Osteocyte (in vitro differentiated cells): ENCODE data around the gene OR8B8. TPM values are rescaled to one million over a fixed set of nuclear protein-coding genes. Genes with fewer than 3 reads are reported as not detected.

Experiments used
- DNase-seq: peaks from one replicate; pipeline ENCODE4 v3.0.0; 2021; ENCODE audit warnings: mixed read lengths; ENCODE audit not compliant: unreplicated experiment; ENCODE audit errors: extremely low spot score
- H3K27ac Mint-ChIP-seq: one replicate; pipeline ENCODE4 v1.8.0; 2021; ENCODE audit warnings: mild to moderate bottlenecking, mixed read lengths; ENCODE audit not compliant: unreplicated experiment
- H3K27me3 Mint-ChIP-seq: one replicate; pipeline ENCODE4 v1.8.0; 2021; ENCODE audit warnings: mixed read lengths; ENCODE audit not compliant: unreplicated experiment
- H3K36me3 Mint-ChIP-seq: one replicate; pipeline ENCODE4 v1.8.0; 2021; ENCODE audit warnings: mixed read lengths; ENCODE audit not compliant: unreplicated experiment
- H3K4me1 Mint-ChIP-seq: one replicate; pipeline ENCODE4 v1.8.0; 2021; ENCODE audit warnings: mixed read lengths; ENCODE audit not compliant: unreplicated experiment
- H3K4me3 Mint-ChIP-seq: one replicate; pipeline ENCODE4 v1.8.0; 2021; ENCODE audit warnings: mild to moderate bottlenecking, moderate library complexity, mixed read lengths; ENCODE audit not compliant: unreplicated experiment
- H3K9me3 Mint-ChIP-seq: one replicate; pipeline ENCODE4 v1.8.0; 2021; ENCODE audit warnings: mixed read lengths; ENCODE audit not compliant: unreplicated experiment
- long read RNA-seq: library from polyadenylated mRNA; unstranded; transcript quantifications from one replicate; pipeline ENCODE4 v2.0.0, GENCODE V29; 2021
- total RNA-seq: library from RNA; stranded (reverse); gene quantifications from 2 replicates; pipeline ENCODE4 v1.2.1, GENCODE V29; 2021
- TF ChIP-seq, protein P1 (sequence below): fragments of 200-600 bp; sonication (generic); IDR thresholded peaks from 2 replicates; pipeline ENCODE4 v1.5.0; 2021; ENCODE audit warnings: antibody characterized with exemption, mild to moderate bottlenecking, moderate library complexity

Gene OR8B8, protein sequence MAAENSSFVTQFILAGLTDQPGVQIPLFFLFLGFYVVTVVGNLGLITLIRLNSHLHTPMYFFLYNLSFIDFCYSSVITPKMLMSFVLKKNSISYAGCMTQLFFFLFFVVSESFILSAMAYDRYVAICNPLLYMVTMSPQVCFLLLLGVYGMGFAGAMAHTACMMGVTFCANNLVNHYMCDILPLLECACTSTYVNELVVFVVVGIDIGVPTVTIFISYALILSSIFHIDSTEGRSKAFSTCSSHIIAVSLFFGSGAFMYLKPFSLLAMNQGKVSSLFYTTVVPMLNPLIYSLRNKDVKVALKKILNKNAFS
- total RNA-seq, result not detected in 2 replicates
- long read RNA-seq, result 0 reads

DNA sequence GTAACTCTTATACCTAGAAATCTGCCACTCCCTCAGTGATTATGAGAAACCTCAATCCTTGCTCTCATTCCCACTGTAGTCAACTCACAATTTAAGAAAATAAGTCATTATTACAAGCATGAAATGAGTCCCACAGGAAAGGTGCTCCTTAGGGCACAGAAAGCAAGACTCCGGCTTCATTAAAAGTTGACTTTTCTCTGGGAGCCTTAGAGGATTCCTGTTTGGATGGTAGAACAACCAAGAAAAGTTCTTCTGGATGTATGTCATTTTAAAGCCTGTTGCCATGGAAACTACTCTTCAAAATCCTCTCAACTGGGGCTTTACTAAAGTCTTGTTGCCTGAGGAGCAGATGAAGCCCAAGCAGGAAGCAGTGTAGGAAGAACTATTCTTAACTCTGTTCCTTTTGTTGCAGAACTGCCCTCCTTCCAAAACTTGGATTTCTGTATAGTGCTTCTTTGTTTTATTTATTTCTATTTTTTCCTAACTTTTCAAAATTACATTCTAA is at the start of gene OR8B8:
TSS of gene OR8B8 (minus strand) at position 51 of the 505 bp plus-strand sequence. CDS start 4,611 bp downstream, outside the sequence.
- TF ChIP-seq, protein P1, sequence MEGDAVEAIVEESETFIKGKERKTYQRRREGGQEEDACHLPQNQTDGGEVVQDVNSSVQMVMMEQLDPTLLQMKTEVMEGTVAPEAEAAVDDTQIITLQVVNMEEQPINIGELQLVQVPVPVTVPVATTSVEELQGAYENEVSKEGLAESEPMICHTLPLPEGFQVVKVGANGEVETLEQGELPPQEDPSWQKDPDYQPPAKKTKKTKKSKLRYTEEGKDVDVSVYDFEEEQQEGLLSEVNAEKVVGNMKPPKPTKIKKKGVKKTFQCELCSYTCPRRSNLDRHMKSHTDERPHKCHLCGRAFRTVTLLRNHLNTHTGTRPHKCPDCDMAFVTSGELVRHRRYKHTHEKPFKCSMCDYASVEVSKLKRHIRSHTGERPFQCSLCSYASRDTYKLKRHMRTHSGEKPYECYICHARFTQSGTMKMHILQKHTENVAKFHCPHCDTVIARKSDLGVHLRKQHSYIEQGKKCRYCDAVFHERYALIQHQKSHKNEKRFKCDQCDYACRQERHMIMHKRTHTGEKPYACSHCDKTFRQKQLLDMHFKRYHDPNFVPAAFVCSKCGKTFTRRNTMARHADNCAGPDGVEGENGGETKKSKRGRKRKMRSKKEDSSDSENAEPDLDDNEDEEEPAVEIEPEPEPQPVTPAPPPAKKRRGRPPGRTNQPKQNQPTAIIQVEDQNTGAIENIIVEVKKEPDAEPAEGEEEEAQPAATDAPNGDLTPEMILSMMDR, result no peak
- no peaks in the 10 kb centered on the region for H3K36me3 Mint-ChIP-seq
- H3K27me3 Mint-ChIP-seq, result peaks cover 14% of the 10 kb centered on the region
- H3K27ac Mint-ChIP-seq, result no peak within 1 kb of the TSS
- no peak within 1 kb of the TSS for H3K4me3 Mint-ChIP-seq
- no peak for DNase-seq
- H3K9me3 Mint-ChIP-seq, result no peaks in the 10 kb centered on the region
- H3K4me1 Mint-ChIP-seq, result no peaks in the 10 kb centered on the region

DNA sequence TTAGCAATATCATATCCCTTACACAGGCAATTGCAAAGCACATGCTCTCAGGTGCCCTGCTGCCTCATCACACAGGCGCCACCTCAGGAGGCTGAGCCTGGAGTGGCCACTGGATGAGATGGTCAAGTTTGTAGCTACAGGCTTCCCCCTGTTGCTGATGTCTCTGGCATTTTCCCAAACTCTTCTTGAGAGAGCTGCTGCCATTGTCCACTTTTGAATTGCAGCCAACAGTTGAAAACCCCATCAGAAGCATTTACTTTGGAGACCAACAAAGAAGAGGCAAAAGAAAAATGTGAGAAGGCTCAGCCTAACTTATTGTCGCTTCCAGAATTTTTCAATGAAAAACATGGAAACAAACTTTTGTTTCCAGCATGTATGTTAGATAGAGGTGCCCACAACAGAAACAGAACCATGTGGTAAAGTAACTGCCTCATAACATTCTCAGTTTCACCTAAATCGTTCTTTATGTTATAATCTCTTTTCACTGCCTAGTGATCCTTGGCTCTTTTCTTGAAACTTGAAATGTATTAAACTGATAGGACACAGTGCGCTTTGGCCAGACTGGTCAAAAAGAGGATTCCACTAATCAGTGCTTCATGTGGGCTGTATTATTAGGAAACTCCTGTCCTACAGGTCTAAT is 47.6 kb upstream of the OR8B8 start:
- H3K36me3 Mint-ChIP-seq, result no peaks in the 10 kb centered on the region
- H3K27ac Mint-ChIP-seq, result no peak overlapping the region
- TF ChIP-seq, protein P1, result no peak
- H3K9me3 Mint-ChIP-seq, result peaks cover 4% of the 10 kb centered on the region
- no peak for DNase-seq
- peaks cover 24% of the 10 kb centered on the region for H3K27me3 Mint-ChIP-seq
- no peak overlapping the region for H3K4me3 Mint-ChIP-seq
- H3K4me1 Mint-ChIP-seq, result no peaks in the 10 kb centered on the region

DNA sequence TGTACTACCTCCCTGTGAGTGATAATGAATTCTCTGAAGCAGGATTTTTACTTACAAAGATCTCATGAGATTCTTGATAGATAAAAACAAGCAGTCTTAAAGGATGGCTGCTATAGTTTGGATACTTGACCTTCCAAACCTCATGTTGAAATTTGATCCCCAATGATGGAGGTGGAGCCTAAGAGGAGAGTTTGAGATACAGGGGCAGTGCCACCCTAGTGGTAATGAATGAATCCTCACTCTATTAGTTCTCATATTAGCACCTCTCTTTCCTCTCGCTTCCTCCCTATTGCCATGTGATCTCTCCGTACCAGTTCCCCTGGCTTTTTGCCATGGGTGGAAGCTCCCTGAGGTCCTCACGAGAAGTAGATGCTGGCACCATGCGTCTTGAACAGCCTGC is 37.9 kb upstream of the OR8B8 start:
- Mint-ChIP-seq H3K4me1 (peaks cover 23% of the 10 kb centered on the region), H3K9me3 (no peaks in the 10 kb centered on the region), H3K4me3 (no peak overlapping the region), H3K27ac (no peak overlapping the region), H3K36me3 (no peaks in the 10 kb centered on the region), H3K27me3 (peaks cover 6% of the 10 kb centered on the region)
- DNase-seq, result no peak
- TF ChIP-seq, protein P1, result no peak

DNA sequence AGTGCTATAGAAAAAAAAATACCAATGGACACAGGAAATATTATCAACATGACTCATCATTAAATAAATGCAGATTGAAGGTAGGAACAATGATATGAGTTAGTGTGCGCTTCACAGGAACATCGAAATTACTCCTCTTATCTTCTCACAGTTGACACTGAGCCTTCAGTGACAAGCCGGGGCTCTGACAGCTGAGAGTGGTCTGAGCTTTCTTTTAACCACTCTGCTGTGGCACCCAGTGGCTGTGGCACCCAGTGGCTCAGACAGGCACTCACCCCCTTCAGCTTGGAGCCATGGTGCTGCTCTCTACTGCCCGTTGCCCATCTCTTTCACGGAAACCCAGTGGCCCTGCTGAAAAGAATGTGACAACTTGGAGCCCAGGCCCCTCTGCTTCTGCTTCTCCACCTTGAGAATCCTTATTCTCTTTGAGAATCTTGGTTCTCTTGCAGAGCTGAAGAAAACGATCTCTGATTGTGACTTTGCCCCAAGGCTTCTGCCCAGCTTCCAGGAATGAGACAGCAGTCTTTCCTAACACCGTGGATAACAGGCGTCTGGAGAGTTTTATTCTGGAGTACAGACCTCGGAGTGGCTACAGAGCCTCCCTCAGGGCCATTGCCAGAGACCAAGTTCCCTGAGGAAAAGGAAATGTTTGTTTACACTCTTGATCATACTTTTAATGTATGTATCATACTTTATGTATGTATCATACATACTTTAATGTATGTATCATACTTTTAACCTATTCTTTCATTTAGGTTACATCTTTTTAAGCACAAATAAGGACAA is 37.1 kb upstream of the OR8B8 start:
- TF ChIP-seq, protein P1, result no peak
- peak overlapping the region; percentile 29 for H3K27ac Mint-ChIP-seq
- peaks cover 6% of the 10 kb centered on the region for H3K27me3 Mint-ChIP-seq
- peaks cover 23% of the 10 kb centered on the region for H3K4me1 Mint-ChIP-seq
- peak overlapping the region; percentile 36 for H3K4me3 Mint-ChIP-seq
- no peaks in the 10 kb centered on the region for H3K36me3 Mint-ChIP-seq
- no peaks in the 10 kb centered on the region for H3K9me3 Mint-ChIP-seq
- no peak for DNase-seq
